ENCODE results near the gene FRYL.
"Not testable (repeated sequence)": the region's sequence is repeated elsewhere in the genome, so short reads cannot be mapped to it uniquely, and the experiment has no call there.

FRYL gene

DNA sequence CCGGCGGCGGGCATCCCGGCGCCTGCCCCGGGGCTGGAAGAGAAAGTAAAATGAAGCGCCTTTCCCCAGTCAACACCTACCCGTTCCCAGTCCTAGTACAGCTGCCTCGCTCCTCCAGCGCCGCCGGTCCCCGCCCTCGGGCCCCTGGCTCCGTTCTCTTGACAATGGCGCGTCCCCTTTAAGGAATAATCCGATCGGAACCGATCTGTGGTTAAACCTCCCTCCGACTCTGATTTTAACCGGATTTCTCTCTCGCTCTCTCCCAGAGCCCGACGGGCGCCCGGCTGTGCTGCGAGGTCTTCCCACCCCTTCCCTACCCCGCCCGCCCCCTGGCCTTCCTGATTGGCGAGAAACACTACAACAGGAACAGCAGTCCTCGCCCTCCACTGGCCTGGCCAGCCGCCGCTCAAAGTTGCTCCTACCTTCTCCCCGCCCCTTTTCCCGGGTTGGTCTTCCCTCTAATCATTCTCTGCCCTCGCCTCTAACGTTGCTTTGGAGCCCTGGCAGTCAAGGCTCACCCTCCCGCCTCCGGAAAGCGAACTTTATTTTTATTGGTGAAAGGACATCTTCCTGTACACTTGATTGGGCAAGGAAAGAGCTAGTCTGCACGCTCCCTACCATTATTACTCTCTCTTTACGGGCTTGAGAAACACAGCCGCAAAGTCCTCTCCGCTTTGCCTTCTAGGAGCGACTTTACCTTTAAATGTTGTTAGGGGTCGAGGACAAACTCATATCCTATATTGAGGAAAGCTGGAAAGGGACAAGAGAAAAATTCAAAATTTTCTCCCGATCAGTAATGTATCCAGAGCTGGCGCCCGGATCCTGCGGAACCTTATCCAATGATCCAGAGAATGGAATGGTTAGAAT is at the start of gene FRYL:
FRYL (minus strand) TSS at position 282 of the 867 bp plus-strand sequence. CDS start 145,869 bp downstream, outside the sequence.
- TF ChIP-seq, protein P1, sequence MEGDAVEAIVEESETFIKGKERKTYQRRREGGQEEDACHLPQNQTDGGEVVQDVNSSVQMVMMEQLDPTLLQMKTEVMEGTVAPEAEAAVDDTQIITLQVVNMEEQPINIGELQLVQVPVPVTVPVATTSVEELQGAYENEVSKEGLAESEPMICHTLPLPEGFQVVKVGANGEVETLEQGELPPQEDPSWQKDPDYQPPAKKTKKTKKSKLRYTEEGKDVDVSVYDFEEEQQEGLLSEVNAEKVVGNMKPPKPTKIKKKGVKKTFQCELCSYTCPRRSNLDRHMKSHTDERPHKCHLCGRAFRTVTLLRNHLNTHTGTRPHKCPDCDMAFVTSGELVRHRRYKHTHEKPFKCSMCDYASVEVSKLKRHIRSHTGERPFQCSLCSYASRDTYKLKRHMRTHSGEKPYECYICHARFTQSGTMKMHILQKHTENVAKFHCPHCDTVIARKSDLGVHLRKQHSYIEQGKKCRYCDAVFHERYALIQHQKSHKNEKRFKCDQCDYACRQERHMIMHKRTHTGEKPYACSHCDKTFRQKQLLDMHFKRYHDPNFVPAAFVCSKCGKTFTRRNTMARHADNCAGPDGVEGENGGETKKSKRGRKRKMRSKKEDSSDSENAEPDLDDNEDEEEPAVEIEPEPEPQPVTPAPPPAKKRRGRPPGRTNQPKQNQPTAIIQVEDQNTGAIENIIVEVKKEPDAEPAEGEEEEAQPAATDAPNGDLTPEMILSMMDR (IDR thresholded peaks at IDR 0.05; ENCODE audit: control insufficient read depth, insufficient read depth, low read depth, low read length, missing control alignments), result no peak
- DNase-seq (ENCODE audit: low read depth), result peak; percentile 98
- peak within 1 kb of the TSS; percentile 75 for H3K4me3 ChIP-seq (ENCODE audit: control insufficient read depth, low read depth, low read length)

DNA sequence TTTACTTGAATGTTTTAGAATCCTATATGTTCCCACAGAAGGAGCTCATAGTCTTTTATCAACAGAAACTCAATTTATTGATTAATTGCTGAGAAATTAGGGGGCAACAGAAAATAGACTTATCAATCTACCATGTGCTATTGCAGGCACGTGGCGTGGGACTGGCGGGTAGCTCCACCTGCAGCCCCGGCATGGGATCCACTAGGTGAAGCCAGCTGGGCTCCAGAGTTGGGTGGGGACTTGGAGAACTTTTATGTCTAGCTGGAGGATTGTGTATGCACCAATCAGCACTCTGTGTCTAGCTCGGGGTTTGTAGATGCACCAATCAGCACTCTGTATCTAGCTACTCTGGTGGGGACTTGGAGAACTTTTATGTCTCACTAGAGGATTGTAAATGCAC is 47.5 kb upstream of the FRYL start:
- TF ChIP-seq, protein P1 (IDR thresholded peaks at IDR 0.05; ENCODE audit: control insufficient read depth, insufficient read depth, low read depth, low read length, missing control alignments), result no peak
- no peak overlapping the region for H3K4me3 ChIP-seq (ENCODE audit: control insufficient read depth, low read depth, low read length)
- no peak for DNase-seq (ENCODE audit: low read depth)

DNA sequence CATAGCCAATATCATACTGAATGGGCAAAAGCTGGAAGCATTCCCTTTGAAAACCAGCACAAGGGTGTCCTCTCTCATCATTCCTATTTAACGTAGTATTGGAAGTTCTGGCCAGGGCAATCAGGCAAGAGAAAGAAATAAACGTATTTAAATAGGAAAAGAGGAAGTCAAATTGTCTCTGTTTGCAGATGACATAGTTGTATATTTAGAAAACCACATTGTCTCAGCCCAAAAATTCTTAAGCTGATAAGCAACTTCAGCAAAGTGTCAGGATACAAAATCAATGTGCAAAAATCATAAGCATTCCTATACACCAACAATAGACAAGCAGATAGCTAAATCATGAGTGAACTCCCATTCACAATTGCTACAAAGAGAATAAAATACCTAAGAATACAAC is 41.4 kb upstream of the FRYL start:
- H3K4me3 ChIP-seq (ENCODE audit: control insufficient read depth, low read depth, low read length); DNase-seq (ENCODE audit: low read depth): not testable (repeated sequence)

DNA sequence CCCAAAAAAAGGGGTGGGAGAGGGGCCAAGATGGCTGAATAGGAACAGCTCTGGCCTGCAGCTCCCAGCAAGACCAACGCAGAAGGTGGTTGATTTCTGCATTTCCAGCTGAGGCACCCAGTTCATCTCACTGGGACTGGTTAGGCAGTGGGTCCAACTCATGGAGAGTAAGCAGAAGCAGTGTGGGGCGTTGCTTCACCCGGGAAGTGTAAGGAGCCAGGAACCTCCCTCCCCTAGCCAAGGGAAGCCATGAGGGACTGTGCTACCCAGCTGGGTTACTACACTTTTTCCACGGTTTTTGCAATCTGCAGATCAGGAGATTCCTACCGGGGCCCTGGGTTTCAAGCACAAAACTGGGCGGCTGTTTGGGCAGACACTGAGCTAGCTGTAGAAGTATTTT is 36.9 kb upstream of the FRYL start:
- no peak for DNase-seq (ENCODE audit: low read depth)
- no peak overlapping the region for H3K4me3 ChIP-seq (ENCODE audit: control insufficient read depth, low read depth, low read length)
- TF ChIP-seq, protein P1 (IDR thresholded peaks at IDR 0.05; ENCODE audit: control insufficient read depth, insufficient read depth, low read depth, low read length, missing control alignments), result no peak

DNA sequence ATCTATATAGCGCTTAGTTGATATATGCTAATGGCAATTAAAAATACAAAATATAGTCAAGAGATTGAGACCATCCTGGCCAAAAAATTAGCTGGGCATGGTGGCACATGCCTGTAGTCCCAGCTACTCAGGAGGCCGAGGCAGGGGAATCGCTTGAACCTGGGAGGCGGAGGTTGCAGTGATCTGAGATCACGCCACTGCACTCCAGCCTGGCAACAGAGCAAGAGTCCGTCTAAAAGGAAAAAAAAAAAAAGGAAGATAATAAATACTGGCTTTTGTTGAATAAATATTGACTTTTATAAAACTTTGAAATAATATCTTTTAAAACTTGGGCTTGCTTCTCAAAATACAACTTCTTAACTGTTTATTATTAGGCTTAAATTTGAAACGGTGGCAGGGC is 36.2 kb upstream of the FRYL start:
- DNase-seq (ENCODE audit: low read depth); H3K4me3 ChIP-seq (ENCODE audit: control insufficient read depth, low read depth, low read length): not testable (repeated sequence)

DNA sequence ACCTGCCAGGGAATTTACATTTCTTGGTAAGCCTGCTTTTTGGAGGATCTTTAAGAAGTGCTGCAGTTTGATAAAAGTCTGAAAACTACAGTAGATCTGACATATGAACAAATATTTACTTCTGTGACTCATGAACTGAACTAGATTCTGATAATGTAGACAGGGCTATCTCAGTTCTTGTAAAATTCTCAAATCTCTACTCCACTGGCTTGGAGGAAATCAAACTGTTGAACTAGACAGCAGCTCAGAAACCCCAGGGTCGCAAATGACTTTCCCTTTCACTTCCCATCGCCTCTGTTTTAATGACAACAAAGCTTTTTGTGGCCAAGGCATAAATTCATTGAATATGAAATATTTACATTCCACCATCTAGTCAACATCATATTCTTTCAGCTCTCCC is 35.4 kb upstream of the FRYL start:
- DNase-seq (ENCODE audit: low read depth), result no peak
- TF ChIP-seq, protein P1 (IDR thresholded peaks at IDR 0.05; ENCODE audit: control insufficient read depth, insufficient read depth, low read depth, low read length, missing control alignments), result no peak
- H3K4me3 ChIP-seq (ENCODE audit: control insufficient read depth, low read depth, low read length), result no peak overlapping the region

DNA sequence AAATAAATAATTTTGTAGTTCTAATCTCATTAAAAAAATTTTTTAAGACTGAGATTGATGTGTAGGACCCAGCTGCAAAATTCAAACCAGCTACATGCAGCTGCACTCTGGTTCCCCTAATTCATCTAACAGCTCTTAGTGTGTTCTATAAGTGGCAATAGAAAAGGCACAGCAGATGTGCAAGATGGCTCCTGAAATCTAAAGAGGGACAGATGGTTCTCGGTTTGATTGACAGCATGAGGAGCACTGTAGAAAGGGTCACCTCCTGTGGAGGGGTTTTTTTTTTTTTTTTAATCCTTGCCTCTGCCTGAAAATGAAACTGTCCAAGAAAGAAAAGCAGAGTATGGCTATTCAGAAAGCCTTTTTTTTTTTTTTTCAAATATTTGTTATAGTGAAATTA is 33.9 kb upstream of the FRYL start:
- no peak for DNase-seq (ENCODE audit: low read depth)
- TF ChIP-seq, protein P1 (IDR thresholded peaks at IDR 0.05; ENCODE audit: control insufficient read depth, insufficient read depth, low read depth, low read length, missing control alignments), result no peak
- no peak overlapping the region for H3K4me3 ChIP-seq (ENCODE audit: control insufficient read depth, low read depth, low read length)

All from AG09309 (cell line).